ENCODE data around the gene ALDH18A1.

DNA sequence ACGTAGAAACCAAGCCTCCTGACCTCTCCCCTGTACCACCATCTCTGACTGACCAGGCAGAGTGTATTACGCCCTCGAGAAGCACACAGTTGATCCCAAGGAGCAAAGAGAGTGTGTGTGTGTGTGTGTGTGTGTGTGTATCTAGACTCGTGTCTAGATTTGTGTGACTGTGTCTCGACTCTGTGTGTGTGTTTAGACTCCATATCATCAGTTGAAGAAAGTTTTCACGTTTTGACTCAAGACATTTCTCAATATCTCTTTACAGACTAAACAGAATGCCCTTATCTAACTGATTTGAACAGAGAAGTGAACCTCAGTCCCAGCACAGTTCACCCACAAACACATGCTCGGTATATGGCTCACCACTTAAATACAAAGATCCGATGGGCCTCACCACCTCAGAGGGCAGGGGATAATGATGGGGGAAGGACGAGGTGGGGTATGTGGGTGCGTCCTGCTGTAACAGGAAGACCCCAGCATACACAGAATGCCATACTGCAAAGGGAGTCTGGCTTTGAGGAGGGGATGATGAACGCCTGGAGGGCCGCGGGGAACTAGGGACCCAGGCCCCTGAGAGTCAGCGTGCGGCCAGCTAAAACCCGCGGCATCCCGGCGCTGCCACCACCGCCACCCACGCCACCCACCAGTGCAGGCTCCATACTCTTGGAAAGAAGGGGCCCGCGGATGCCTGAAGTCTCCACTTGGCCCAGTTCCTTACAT lies 780 bp downstream of the ALDH18A1 start:
- peak in 2 of 3 donors; percentile 22 to 50 for TF ChIP-seq POLR2A (IDR thresholded peaks at IDR 0.05)
- TF ChIP-seq, protein P1, sequence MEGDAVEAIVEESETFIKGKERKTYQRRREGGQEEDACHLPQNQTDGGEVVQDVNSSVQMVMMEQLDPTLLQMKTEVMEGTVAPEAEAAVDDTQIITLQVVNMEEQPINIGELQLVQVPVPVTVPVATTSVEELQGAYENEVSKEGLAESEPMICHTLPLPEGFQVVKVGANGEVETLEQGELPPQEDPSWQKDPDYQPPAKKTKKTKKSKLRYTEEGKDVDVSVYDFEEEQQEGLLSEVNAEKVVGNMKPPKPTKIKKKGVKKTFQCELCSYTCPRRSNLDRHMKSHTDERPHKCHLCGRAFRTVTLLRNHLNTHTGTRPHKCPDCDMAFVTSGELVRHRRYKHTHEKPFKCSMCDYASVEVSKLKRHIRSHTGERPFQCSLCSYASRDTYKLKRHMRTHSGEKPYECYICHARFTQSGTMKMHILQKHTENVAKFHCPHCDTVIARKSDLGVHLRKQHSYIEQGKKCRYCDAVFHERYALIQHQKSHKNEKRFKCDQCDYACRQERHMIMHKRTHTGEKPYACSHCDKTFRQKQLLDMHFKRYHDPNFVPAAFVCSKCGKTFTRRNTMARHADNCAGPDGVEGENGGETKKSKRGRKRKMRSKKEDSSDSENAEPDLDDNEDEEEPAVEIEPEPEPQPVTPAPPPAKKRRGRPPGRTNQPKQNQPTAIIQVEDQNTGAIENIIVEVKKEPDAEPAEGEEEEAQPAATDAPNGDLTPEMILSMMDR (IDR thresholded peaks at IDR 0.05), result no peak

Measured in body of pancreas (tissue), 4 donors.